AG09319 (cell line): Measurements from ENCODE around the gene BSN.

Experiments
- DNase-seq: peaks from one replicate; pipeline ENCODE4 v3.0.0-alpha.2; 2010; ENCODE audit warnings: low read depth; ENCODE audit errors: extremely low read depth
- TF ChIP-seq, protein P1 (sequence below): IDR thresholded peaks from 2 replicates; pipeline ENCODE4 v1.5.1; 2011; ENCODE audit warnings: low read depth, mild to moderate bottlenecking, inconsistent platforms, low read length, moderate library complexity

The BSN gene

DNA sequence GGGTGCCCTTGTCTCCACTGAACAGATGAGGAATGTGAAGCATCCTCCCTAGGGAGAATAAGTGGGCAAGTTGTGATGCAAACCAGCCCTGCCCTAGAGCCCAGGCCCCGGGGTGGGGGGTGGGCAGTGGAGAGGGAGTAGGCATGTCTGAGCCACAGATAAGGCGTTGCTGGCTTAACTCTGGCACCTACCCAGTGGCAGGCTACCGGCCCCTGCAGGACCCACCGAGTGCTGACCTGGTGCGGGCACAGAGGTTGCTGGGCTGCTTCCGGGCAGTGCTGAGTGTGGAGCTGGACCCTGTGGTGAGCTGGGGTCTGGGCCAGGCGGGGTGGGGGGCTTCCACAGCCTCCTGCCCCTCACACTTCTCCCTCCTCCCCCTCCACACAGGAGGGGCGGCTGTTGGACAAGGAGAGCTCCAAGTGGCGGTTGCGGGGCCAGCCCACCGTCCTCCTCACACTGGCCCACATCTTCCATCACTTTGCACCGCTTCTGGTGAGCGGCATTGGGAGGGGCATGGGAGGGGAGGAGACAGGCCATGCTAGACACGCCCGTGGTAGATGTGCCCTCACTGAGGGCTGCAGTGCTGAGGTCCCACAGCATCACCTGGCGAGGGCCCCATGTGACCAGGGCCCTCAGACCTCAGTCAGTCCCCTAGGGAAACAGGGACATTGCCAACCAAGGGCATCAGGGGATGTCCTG is 145.2 kb downstream of the BSN start:
- TF ChIP-seq, protein P1, sequence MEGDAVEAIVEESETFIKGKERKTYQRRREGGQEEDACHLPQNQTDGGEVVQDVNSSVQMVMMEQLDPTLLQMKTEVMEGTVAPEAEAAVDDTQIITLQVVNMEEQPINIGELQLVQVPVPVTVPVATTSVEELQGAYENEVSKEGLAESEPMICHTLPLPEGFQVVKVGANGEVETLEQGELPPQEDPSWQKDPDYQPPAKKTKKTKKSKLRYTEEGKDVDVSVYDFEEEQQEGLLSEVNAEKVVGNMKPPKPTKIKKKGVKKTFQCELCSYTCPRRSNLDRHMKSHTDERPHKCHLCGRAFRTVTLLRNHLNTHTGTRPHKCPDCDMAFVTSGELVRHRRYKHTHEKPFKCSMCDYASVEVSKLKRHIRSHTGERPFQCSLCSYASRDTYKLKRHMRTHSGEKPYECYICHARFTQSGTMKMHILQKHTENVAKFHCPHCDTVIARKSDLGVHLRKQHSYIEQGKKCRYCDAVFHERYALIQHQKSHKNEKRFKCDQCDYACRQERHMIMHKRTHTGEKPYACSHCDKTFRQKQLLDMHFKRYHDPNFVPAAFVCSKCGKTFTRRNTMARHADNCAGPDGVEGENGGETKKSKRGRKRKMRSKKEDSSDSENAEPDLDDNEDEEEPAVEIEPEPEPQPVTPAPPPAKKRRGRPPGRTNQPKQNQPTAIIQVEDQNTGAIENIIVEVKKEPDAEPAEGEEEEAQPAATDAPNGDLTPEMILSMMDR, result no peak

DNA sequence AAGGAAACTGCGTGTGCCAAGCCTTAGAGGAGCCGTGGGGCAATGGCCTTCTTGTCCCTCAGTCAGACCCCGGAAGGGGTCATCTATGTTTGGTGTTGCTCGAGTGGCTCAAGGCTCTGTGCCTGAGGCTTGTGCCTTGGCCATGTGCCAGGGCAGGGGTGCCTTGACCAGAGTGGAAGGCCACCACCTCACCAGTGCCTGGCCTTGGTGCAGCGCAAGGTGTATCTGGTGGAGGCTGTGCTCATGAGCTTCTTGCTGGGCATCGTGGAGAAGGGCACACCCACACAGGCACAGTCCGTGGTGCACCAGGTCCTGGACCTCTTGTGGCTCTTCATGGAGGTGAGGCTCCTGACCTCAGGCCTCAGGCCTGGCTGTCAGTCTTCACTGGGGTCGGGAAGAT is 145.7 kb downstream of the BSN start:
- TF ChIP-seq, protein P1, result no peak
- DNase-seq, result no peak

More for the DNA sequence above, 145.2 kb downstream of the BSN start:
- no peak for DNase-seq

DNA sequence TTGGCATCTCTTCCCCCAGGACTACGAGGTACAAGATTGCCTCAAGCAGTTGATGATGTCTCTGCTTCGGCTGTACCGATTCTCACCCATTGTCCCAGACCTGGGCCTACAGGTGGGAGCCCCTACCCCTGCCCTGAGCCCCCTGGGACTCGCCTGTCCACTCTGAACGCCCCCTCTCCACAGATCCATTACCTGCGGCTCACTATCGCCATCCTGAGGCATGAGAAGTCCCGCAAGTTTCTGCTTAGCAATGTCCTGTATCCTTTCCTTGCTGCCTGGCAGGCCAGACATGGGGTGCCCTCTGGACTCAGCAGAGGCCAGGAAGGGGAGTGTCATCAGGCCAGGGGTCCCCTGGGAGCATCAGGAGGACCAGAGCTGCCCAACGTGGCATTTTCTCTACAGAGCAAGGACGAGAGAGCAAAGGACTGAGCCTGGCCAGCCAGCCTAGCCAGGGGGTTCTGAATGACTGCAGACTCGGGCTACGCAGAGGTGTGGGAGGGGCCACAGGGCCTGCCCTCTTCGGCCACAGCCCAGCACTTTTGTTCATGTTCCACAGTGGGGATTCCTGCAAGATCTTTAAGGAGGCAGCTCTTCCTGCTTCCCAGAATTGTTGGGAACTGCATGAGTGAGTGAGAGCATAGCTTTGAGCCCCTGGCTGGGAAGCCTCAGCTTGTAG is 146.3 kb downstream of the BSN start:
- no peak for DNase-seq

DNA sequence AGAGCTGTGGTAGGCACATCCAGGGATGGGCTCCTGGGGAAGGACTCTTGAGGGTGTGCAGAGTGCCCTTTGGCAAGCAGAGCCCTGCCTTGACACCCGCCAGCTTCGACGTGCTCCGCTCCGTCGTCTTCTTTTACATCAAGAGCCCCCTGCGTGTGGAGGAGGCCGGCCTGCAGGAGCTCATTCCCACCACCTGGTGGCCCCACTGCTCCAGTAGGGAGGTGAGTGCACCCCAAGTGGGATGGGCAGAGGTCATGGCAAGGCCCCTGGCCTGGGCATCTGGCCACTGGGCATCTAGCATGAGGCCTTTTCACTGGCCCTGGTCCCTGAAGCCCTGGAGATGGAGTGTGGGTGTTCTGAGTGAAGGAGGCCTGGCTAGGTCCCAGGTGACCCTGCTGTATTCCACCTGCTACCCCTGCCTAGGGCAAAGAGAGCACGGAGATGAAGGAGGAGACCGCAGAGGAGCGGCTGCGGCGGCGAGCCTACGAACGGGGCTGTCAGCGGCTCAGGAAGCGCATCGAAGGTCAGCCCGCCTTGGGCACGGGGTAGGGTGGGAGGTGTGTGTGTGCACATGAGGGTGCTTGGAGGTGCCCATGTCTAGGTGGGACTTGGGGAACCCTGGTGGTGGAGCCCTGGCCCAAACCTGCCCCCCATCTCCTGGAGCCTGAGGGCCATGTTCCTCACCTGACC is 147.3 kb downstream of the BSN start:
- TF ChIP-seq, protein P1, result peak; percentile 51
- DNase-seq, result no peak

More for the DNA sequence above, 146.3 kb downstream of the BSN start:
- TF ChIP-seq, protein P1, result no peak; the same call in 1 of the 2 replicates

DNA sequence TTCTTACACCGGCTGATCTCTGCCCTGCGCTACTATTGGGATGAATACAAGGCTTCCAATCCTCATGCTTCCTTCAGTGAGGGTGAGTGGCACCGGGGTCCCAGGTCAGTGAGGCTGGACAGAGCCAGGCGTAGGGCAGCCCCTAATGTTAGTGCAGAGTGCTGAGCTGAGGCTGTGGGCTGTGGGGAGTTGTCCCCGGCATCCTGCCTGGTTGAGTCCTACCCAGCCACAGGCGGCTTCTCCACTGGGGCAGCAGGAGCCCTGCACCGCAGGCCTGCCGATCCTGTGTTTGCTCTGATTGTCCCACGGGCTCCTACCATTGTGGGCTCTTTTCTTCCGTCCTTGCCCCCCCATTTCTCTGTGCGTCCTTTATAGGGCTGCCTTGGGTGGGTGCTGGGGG is 148.4 kb downstream of the BSN start:
- DNase-seq, result no peak
- TF ChIP-seq, protein P1, result no peak

DNA sequence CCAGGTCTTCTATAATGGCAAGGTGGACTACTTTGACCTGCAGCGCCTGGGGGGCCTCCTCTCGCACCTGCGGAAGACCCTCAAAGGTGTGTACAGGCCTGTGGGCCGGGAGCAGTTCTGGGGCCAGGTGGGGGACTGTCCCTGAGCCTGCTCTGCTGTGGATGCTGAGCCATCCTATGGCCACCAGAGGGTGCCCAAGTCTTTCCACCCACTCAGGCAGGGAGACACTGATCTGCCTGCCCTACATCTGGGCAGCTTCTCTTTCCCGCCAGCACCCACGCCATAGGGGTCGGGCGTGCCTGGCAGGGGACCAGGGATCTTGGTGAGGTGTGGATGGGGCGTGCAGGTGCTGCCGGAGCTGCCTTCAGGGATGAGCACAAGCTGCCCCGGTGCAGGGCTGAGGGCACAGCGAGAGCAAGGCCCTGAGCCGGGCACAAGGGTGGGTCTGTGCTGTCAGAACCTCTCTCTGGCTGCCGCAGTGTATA is 149.2 kb downstream of the BSN start:
- TF ChIP-seq, protein P1, result peak; percentile 85

DNA sequence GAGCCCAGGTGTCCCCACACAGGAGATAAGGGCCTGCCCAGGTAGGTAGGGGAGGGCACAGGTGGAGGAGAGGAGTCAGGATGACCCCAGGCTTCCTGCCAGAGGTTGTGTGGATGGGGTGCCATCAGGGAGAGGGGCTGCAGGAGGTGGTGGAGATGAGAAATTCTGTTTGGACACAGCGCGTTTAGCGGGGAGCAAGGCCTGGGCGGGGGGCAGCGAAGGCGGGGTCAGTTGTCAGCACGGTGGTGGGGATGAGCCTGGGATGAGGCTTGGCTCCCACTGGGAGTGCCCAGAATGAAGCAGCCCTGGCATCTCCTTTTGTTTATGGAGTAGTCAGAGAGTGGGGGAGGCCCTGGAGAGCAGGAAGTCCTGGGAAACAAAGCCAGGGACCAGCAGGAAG is 149.7 kb downstream of the BSN start:
- TF ChIP-seq, protein P1, result no peak
- DNase-seq, result no peak

More for the DNA sequence above, 149.2 kb downstream of the BSN start:
- DNase-seq, result no peak
